GM10266 (cell line): ENCODE results near the gene RAD9A.

ENCODE experiments used
- DNase-seq: peaks from one replicate; pipeline ENCODE4 v3.0.0; 2012; ENCODE audit errors: extremely low spot score
- TF ChIP-seq, protein P1 (sequence below): IDR thresholded peaks from 2 replicates; pipeline ENCODE4 v1.5.1; 2012; ENCODE audit warnings: mild to moderate bottlenecking, low read depth; ENCODE audit not compliant: control insufficient read depth, insufficient read depth; ENCODE audit errors: missing control alignments

RAD9A gene

DNA sequence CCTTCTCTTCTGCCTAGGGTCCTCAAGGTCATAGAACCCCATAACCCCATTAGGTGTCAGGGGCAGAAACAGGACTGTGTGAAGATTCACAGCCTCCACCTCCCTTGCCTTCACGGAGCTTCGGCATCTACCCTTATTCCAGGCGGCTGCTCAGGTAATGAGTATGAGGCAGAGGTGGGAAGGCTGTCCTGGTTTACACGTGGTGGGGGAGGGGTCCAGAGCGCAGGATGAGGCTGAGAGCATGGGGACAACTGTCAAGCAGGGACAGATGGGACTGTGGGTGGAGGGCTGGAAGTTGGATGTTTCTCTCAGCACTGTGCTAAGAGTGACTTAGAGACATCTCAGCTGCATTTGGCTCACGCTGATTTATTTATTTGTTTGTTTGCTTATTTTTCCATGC, 4.3 kb upstream of the RAD9A start:
- TF ChIP-seq, protein P1, sequence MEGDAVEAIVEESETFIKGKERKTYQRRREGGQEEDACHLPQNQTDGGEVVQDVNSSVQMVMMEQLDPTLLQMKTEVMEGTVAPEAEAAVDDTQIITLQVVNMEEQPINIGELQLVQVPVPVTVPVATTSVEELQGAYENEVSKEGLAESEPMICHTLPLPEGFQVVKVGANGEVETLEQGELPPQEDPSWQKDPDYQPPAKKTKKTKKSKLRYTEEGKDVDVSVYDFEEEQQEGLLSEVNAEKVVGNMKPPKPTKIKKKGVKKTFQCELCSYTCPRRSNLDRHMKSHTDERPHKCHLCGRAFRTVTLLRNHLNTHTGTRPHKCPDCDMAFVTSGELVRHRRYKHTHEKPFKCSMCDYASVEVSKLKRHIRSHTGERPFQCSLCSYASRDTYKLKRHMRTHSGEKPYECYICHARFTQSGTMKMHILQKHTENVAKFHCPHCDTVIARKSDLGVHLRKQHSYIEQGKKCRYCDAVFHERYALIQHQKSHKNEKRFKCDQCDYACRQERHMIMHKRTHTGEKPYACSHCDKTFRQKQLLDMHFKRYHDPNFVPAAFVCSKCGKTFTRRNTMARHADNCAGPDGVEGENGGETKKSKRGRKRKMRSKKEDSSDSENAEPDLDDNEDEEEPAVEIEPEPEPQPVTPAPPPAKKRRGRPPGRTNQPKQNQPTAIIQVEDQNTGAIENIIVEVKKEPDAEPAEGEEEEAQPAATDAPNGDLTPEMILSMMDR, result no peak
- DNase-seq, result no peak

- TF ChIP-seq, protein P1, result peak; percentile 80
- DNase-seq, result no peak
Measured at GRCh38 chr11:67389477-67389876, 2.3 kb upstream of the RAD9A start.

GRCh38 chr11:67390947-67391303, 861 bp upstream of the RAD9A start:
- DNase-seq, result no peak
- TF ChIP-seq, protein P1, result no peak

GRCh38 chr11:67392183-67392715, 463 bp downstream of the RAD9A start:
- DNase-seq, result no peak
- TF ChIP-seq, protein P1, result no peak

DNA sequence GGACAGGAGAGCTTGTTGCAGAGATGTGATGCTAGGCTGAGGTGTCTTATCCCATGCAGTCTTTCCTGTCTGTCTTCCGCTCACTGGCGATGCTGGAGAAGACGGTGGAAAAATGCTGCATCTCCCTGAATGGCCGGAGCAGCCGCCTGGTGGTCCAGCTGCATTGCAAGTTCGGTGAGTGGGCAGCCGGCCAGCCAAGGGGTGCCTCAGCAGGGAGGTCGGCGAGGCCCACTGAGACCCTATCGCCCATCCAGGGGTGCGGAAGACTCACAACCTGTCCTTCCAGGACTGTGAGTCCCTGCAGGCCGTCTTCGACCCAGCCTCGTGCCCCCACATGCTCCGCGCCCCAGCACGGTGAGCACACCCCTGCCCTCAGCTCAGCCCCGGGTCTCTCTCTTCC, 1.7 kb downstream of the RAD9A start:
- no peak for DNase-seq
- TF ChIP-seq, protein P1, result no peak

DNA sequence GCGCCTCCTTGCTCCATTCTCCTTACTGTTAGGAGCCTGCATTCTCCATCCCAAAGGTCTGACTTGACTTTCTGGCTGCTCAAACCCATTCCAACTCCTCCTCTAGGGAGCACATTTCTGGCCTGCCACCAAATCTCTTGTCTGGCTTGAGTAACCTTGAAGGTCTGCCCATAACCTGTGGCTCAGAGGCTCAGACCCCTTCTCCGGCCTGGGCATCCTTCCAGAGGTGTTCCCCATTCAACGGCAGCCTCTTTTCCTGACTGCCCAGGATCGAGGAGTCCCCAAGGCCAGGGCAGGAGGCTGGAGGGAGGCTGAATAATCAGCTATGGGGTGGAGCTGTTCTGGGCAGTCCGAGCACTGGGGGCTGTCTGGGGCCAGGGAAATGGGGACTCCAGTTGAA, 2.2 kb downstream of the RAD9A start:
- DNase-seq, result no peak
- TF ChIP-seq, protein P1, result no peak

DNA sequence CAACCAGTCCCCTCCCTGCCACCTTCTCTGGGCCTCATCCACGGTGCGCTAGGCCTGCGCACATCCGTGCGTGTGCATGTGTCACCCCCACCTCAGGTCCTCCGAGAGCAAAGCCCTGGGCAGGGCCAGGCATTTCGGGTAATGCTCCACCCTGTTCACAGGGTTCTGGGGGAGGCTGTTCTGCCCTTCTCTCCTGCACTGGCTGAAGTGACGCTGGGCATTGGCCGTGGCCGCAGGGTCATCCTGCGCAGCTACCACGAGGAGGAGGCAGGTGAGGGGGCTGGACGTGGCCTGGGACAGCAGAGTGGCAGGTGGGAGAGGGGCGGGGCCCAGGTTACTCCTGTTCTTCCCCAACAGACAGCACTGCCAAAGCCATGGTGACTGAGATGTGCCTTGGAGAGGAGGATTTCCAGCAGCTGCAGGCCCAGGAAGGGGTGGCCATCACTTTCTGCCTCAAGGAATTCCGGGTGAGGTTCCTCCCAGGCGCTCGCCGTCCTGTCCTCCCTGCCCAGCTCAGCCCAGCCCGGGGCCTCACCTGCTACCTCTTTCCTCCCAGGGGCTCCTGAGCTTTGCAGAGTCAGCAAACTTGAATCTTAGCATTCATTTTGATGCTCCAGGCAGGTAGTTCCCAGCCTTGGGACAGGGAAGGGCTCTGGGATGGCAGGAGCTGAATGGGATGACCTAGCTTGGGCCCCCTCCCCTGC, 3.9 kb downstream of the RAD9A start:
- DNase-seq, result no peak
- TF ChIP-seq, protein P1, result no peak
